ENCODE data around the gene DPYSL5.
"Not testable (repeated sequence)": the region's sequence is repeated elsewhere in the genome, so short reads cannot be mapped to it uniquely, and the experiment has no call there.

The DPYSL5 gene

GRCh38 chr2:26875808-26876207 lies 27.9 kb downstream of the DPYSL5 start:
- no peak for DNase-seq

- DNase-seq: no peak
Observed at GRCh38 chr2:26876260-26876659, 28.3 kb downstream of the DPYSL5 start.

GRCh38 chr2:26877276-26877675 lies 29.3 kb downstream of the DPYSL5 start:
- no peak for DNase-seq

GRCh38 chr2:26880161-26880560 lies 32.2 kb downstream of the DPYSL5 start:
- no peak for DNase-seq

- DNase-seq: no peak
Observed at GRCh38 chr2:26880910-26881435, 33.0 kb downstream of the DPYSL5 start.

GRCh38 chr2:26882220-26882619 lies 34.3 kb downstream of the DPYSL5 start:
- DNase-seq: not testable (repeated sequence)

DNA sequence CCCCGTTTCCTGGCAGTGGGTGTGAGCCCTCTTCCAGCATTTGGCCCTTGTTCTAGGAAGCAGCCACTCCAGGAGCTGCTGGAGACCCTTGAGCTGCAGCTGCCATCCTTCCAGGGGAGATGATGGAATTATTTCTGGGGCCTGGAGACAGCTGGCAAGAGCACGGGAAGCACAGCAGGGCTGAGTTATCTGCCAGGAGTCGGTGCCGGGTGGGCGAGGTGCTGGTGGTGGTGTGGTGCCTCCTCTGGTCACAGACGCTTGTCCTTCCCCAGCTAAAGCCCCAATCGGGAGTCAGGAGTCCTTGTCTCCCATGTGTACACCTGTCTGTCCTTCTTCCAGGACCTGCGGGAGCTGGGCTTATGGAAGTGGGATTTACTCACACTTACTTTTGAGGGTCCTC lies 36.0 kb downstream of the DPYSL5 start:
- no peak for DNase-seq

- no peak for DNase-seq
Observed at GRCh38 chr2:26884486-26884885, 36.6 kb downstream of the DPYSL5 start.

GRCh38 chr2:26885651-26886329 lies 37.9 kb downstream of the DPYSL5 start:
- no peak for DNase-seq

DNA sequence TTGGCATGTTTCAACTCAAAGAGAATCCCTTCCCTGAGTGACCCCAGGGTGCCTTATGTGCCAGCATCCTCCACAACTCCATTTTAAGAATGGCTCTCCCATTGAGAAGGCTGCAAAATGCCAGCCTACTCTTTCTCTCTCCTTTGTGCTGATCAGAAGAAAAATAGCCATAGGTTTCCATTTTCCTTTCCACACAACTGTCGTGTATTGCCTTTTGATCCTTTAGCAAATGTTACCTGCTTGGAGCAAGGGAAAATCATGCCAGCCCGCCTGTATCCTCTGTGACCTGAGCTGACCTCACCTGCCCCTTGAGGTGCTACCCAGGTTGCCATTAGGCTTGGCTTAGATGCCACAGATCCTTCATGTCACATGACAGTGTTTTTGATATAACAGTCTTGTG lies 38.8 kb downstream of the DPYSL5 start:
- no peak for DNase-seq

- no peak for DNase-seq
Observed at GRCh38 chr2:26887151-26887550, 39.2 kb downstream of the DPYSL5 start.

DNA sequence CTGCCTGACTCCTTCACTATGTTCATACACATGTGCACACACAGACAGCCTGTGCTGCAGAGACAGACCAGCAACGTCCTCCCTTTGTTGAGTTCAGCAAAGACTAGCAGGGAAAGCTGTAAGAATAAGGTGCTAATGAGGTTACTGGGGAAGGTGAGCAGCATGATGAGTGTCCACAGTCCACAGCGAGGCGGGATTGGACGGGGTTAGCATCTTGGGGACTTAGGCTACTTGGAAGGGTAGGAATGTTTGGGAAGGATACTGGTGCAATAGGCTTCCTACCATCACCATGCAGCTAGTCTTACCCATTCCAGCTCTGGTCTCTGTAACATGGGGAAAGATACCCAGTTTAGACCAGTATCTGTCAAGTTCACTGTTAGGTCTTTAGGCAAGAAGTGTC lies 41.9 kb downstream of the DPYSL5 start:
- DNase-seq: no peak

DNA sequence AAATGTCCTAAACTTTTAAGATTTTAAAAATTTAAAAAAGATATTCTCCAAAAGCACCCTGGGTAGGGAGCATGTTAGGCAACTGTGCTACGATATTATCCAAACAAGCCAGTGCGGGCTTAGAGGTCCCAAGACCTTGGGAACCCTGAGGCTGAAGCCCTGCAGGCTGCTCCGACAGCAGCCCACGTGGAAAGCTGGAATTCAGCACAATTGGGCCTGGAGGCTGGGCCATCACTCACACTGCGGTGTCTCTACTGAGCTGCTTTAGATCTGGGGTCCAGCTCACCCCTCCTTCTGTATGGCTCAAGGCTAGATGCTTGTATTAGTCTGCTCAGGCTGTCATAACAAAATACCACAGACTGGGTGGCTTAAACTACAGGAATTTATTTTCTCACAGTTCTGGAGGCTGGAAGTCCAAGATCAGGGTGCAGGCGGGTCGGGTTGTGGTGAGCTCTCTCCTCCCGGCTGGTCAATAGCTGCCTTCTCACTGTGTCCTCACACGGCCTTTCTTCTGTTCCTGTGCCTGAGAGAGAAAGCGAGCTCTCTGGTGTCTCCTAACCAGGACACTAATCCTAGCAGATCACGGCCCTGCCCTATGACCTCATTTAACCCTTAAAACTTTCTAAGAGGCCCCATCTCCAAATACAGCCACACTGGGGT lies 42.5 kb downstream of the DPYSL5 start:
- no peak for DNase-seq

GRCh38 chr2:26892133-26892532 lies 44.2 kb downstream of the DPYSL5 start:
- DNase-seq: no peak

GRCh38 chr2:26892922-26893524 lies 45.1 kb downstream of the DPYSL5 start:
- no peak for DNase-seq

DNA sequence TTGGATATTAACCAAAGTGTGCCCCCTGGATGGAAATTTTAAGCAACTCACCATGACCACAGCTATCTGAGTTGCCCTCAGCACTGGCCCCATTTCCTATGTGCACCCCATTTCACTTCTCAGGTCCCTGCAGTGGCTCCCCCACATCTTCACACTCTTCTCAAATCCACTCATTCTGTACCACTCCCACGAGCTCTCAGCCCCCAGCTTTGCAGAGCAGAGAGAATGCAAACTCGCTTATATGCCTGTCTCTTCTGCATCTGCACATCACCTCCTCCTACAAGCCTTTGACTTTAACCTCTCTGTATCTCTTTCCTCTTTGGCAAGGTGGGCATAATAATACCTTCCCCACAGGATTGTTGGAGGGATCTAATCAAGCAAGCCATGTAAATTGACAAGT lies 46.2 kb downstream of the DPYSL5 start:
- DNase-seq: no peak

GRCh38 chr2:26897807-26898479 lies 50.0 kb downstream of the DPYSL5 start:
- no peak for DNase-seq

GRCh38 chr2:26898480-26899078 lies 50.6 kb downstream of the DPYSL5 start:
- DNase-seq: no peak

DNA sequence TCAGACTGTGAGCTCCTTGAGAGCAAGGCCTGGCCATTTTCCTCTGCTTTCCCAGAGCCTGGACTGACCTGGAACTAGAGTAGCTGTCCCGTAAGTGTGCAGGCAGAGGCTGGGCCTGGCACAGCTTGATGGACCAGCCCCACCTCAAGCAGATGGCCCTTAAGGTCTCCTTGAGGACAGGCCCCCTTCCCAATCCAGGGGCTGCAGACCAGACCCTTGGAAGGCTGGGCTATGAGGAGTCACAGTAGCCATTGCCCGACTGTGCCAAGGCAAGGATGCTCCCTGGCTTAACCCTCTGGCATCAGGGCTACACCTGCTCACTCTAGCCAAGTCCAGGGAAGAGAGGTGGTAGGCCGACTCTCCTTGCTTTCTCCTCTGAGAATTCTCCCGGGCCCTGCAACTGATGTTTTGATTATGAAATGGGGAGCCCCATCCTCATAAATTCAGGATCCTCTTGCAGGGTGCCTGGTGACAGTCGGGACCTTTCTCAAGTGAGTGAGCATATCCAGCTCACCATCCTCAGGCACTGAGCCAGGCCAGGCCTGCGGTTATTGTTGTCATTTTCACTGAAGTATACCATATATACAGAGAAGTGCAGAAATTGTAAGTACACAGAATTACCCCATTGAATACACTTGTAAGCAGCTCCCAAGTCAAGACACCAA lies 51.7 kb downstream of the DPYSL5 start:
- no peak for DNase-seq

DNA sequence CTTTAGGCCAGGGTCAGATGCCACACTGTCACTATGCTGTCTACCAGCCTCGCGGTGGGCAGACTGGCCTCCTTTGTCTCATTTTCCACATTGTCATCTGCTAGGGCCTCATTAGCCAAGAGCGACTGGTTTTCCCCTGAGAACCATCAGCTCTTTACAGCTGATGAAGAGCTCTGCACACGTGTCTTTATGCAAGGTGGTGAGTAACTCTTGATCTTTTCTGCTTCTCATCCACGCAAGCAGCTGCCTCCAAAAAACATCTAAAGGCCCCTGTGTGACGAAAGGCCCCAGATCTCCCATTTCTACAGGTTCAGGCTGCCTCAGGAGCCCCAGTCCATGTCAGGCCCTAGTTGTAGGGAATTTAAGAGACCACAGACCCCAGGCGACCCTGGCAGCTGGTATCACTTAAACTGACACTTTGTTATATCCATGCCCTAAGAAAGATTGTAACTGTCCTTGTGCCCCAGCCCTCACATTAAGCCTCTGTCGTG lies 52.9 kb downstream of the DPYSL5 start:
- DNase-seq: no peak

DNA sequence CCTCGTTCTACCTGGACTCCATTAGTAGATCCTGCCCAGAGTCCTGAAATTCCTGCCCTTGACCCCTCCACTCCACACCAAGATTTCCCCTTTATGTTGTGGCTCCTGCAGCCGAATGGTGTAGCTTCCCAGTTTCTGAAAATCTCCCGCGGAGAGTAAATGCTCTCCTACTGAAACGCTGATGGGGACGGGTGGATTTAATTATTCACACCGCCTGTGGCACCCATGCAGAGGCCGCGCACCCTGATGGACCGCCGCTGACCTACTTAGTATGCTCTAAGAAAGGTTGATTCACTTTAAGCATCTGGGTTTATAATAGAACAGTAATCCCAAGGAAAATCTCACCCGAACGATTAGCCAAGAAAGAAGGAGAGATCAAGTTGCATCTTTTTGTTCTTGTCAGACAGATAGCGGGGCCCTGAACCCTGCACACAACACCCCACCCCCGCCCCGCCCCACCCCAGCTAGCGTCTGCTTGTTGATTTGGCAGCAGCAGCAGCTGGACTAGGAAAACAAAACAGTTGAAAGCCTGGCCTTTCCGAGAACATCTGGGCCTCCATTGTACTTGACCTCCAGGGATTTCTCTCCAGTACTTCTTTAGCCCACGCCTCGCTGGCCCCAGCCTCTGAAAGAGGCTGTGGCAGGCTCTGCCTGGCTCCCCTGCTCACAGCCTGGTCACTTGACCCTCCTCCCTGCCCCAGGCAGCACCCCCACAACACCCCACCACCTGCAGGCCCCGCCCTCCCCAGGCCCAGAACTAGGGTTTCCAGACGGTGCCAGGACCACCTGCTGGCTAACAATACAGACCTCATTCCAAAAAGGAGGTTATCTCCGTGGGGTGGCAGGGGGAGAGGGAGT lies 53.6 kb downstream of the DPYSL5 start:
- no peak for DNase-seq
